Endothelial cell of umbilical vein (primary cell): ENCODE results near the gene MECP2. TPM values are rescaled to one million over a fixed set of nuclear protein-coding genes. Genes with fewer than 3 reads are reported as not detected.

Source experiments
- BruUV-seq: library from RNA; stranded (reverse); fragments of 400-500 nt; replicated peaks from 2 replicates; lab custom pipeline; 2021; lab: Mats Ljungman, UMichigan
- CTCF ChIA-PET: fragments of 300-600, 350-600 bp; sonication (Branson Sonifier 250); formaldehyde crosslinking; loops from one replicate; lab custom pipeline; 2021; ENCODE audit warnings: antibody characterized with exemption, inconsistent platforms; lab: Charles Lee
- POLR2A ChIA-PET: fragments of 300-600, 350-600 bp; sonication (Branson Sonifier 250); formaldehyde crosslinking; loops from one replicate; lab custom pipeline; 2021; ENCODE audit warnings: antibody characterized with exemption, inconsistent platforms; lab: Charles Lee
- DNase-seq: peaks from one replicate; pipeline ENCODE4 v3.0.0-alpha.2; 2011; ENCODE audit warnings: low read depth, low spot score
- FAIRE-seq: peaks from 2 replicates; lab custom pipeline; 2011; peaks lifted over from hg19 to GRCh38; lab: Jason Lieb, UNC
- H2AFZ ChIP-seq: 2 replicates; pipeline ENCODE4 v1.6.0; 2012; ENCODE audit warnings: low read depth, low read length, control low read depth, inconsistent platforms
- H3K27ac ChIP-seq: 2 replicates; pipeline ENCODE4 v1.5.1; 2011; ENCODE audit warnings: low read depth, mild to moderate bottlenecking, control low read depth, low read length, moderate library complexity; ENCODE audit not compliant: insufficient read depth
- H3K27me3 ChIP-seq, 2 experiments: 2 replicates each; pipeline versions ENCODE4 v1.6.0 to v1.6.1; 2011; ENCODE audit warnings: low read length in 2 of 2, mixed read lengths in 1 of 2; ENCODE audit not compliant: control insufficient read depth in 2 of 2, insufficient read depth in 2 of 2
- H3K36me3 ChIP-seq, 2 experiments: 2 replicates in 1 of 2; 3 replicates in 1 of 2; pipeline ENCODE4 v1.5.1; 2011; ENCODE audit warnings: low read length in 2 of 2, mild to moderate bottlenecking in 1 of 2, moderate library complexity in 1 of 2; ENCODE audit not compliant: control insufficient read depth in 2 of 2, insufficient read depth in 2 of 2; ENCODE audit errors: extremely low read depth in 1 of 2
- H3K4me1 ChIP-seq: 3 replicates; pipeline ENCODE4 v1.5.1; 2011; ENCODE audit warnings: mild to moderate bottlenecking, low read length; ENCODE audit not compliant: control insufficient read depth, insufficient read depth; ENCODE audit errors: extremely low read depth
- H3K4me2 ChIP-seq: 2 replicates; pipeline ENCODE4 v1.6.1; 2011; ENCODE audit warnings: low read length, control low read depth, mixed read lengths; ENCODE audit not compliant: insufficient read depth
- H3K4me3 ChIP-seq, 3 experiments: fragments of 200-600 bp in 1 of 3; sonication (generic), shearing (Covaris generic) in 1 of 3; replicated peaks in 1 of 3; 2 replicates each; pipeline ENCODE4 v1.5.1; 2011 to 2016; ENCODE audit warnings: control low read depth in 3 of 3, low read length in 3 of 3, mild to moderate bottlenecking in 2 of 3, inconsistent platforms in 1 of 3, low read depth in 1 of 3, moderate library complexity in 1 of 3; ENCODE audit not compliant: insufficient read depth in 1 of 3
- H3K79me2 ChIP-seq: 2 replicates; pipeline ENCODE4 v1.6.0; 2012; ENCODE audit warnings: low read length, inconsistent platforms; ENCODE audit not compliant: control insufficient read depth, insufficient read depth
- H3K9ac ChIP-seq: replicated peaks from 2 replicates; pipeline ENCODE3; 2011; ENCODE audit warnings: low read length, control low read depth; ENCODE audit not compliant: insufficient read depth; ENCODE audit errors: extremely low read depth
- H3K9me1 ChIP-seq: replicated peaks from 3 replicates; pipeline ENCODE4 v1.6.0; 2011; ENCODE audit warnings: mild to moderate bottlenecking, low read length; ENCODE audit not compliant: control insufficient read depth, insufficient read depth; ENCODE audit errors: extremely low read depth
- H3K9me3 ChIP-seq: replicated peaks from 2 replicates; pipeline ENCODE4 v1.5.1; 2012; ENCODE audit warnings: low read length, inconsistent platforms; ENCODE audit not compliant: control insufficient read depth, insufficient read depth
- H4K20me1 ChIP-seq: replicated peaks from 2 replicates; pipeline ENCODE3; 2011; ENCODE audit warnings: mild to moderate bottlenecking, low read length; ENCODE audit not compliant: control insufficient read depth, insufficient read depth; ENCODE audit errors: extremely low read depth
- EZH2 ChIP-seq: IDR thresholded peaks from 2 replicates; pipeline ENCODE4 v1.6.1; 2012; ENCODE audit warnings: borderline replicate concordance, low read depth, mild to moderate bottlenecking, moderate library complexity, low read length, inconsistent platforms; ENCODE audit not compliant: severe bottlenecking
- FOS ChIP-seq: IDR thresholded peaks from 2 replicates; pipeline ENCODE4 v1.6.1; 2011; ENCODE audit warnings: mild to moderate bottlenecking, low read length, moderate library complexity, borderline replicate concordance; ENCODE audit not compliant: insufficient read depth
- GATA2 ChIP-seq: IDR thresholded peaks from 2 replicates; pipeline ENCODE4 v1.7.0; 2011; ENCODE audit warnings: low read depth, mild to moderate bottlenecking, moderate library complexity, mixed read lengths, low read length; ENCODE audit not compliant: insufficient read length, insufficient read depth
- JUN ChIP-seq: IDR thresholded peaks from 2 replicates; pipeline ENCODE4 v1.6.1; 2011; ENCODE audit warnings: borderline replicate concordance, low read depth; ENCODE audit not compliant: insufficient read length, insufficient read depth
- MYC ChIP-seq: IDR thresholded peaks from one replicate; pipeline ENCODE4 v1.6.1; 2011; ENCODE audit warnings: mild to moderate bottlenecking, low read depth, low read length
- POLR2A ChIP-seq: IDR thresholded peaks from 2 replicates; pipeline ENCODE4 v1.6.1; 2012; ENCODE audit warnings: low read depth, mild to moderate bottlenecking, control low read depth, low read length
- POLR2AphosphoS5 ChIP-seq: IDR thresholded peaks from 2 replicates; pipeline ENCODE4 v1.6.1; 2012; ENCODE audit warnings: low read depth, mild to moderate bottlenecking, control low read depth, low read length, moderate library complexity; ENCODE audit not compliant: insufficient read depth
- dilution Hi-C: fragments of 300-500 bp; cut with MboI; formaldehyde crosslinking; loops from one replicate; pipeline ENCODE4 v1.15.0; 2019; ENCODE audit warnings: low sequenced_read_pairs; ENCODE audit not compliant: extremely low pct_ligation_motif_present
- intact Hi-C: fragments of 100-400 bp; cut with micrococcal nuclease; formaldehyde crosslinking; loops from one replicate; pipeline ENCODE4 v1.10.0; 2022
- polyA plus RNA-seq, 4 experiments: library from polyadenylated mRNA; depleted of rRNA in 3 of 4; stranded (reverse) in 3 of 4; unstranded in 1 of 4; fragments of >200 nt; gene quantifications; 2 replicates each; pipeline versions ENCODE4 v1.2.1 to v1.2.3, GENCODE V29; 2011 to 2012; ENCODE audit warnings: missing spikeins in 1 of 4
- total RNA-seq: library from RNA; stranded (reverse); gene quantifications from 2 replicates; pipeline ENCODE4 v1.2.3, GENCODE V29; 2021
- TF ChIP-seq, protein P1 (sequence below), 2 donors: IDR thresholded peaks; 1 replicate in 1 of 2; 2 replicates in 1 of 2; pipeline ENCODE4 v1.5.1; 2011; ENCODE audit warnings: low read length in 2 of 2, mild to moderate bottlenecking in 2 of 2, moderate library complexity in 2 of 2, control low read depth in 1 of 2, inconsistent platforms in 1 of 2, low read depth in 1 of 2; ENCODE audit not compliant: insufficient read depth in 1 of 2; ENCODE audit errors: extremely low read depth in 1 of 2
- TF ChIP-seq, protein P2 (sequence below): IDR thresholded peaks from 2 replicates; pipeline ENCODE4 v1.6.1; 2011; ENCODE audit not compliant: insufficient read depth, insufficient read length

Gene MECP2
- total and polyA plus RNA-seq, 2 donors (not counting 3 experiments of a cell fraction or from before 2014, with no cell fraction given): 9.0 to 45.3 TPM

DNA sequence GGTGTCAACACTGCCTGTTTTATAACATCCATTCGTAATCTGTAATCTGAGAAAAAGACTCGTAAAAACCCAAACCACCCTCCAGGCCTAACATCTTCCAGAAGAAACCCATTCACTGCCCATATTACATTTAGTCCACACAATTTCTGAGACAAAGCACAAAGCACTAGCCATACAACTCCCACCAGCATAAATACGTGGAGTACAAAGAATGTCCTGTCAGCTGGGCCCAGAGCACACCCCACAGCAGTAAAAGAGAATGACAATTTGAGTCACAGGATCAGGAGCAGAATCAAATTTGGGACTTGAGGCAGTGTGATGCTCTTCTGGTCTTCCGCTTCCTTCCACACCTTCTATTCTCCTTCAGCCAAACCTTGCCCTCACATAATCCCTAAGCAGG lies 6.8 kb downstream of the MECP2 start:
- POLR2A ChIA-PET: no interaction called here
- Histone ChIP-seq H2AFZ (no peak overlapping the region), H3K4me2 (no peak overlapping the region), H4K20me1 (peaks cover 5% of the 10 kb centered on the region), H3K9me1 (no peaks in the 10 kb centered on the region), H3K9ac (no peak overlapping the region), H3K4me3 (no peak overlapping the region), H3K36me3 (peaks cover 0 to 2% of the 10 kb centered on the region in 2 experiments), H3K79me2 (peaks cover 66% of the 10 kb centered on the region), H3K9me3 (no peaks in the 10 kb centered on the region), H3K27ac (no peak overlapping the region), H3K4me1 (peaks cover 17% of the 10 kb centered on the region), H3K27me3 (no peaks in the 10 kb centered on the region)
- TF ChIP-seq GATA2 (no peak), JUN (no peak), MYC (no peak), POLR2AphosphoS5 (no peak), FOS (no peak), EZH2 (no peak), POLR2A (no peak)
- TF ChIP-seq, protein P1, sequence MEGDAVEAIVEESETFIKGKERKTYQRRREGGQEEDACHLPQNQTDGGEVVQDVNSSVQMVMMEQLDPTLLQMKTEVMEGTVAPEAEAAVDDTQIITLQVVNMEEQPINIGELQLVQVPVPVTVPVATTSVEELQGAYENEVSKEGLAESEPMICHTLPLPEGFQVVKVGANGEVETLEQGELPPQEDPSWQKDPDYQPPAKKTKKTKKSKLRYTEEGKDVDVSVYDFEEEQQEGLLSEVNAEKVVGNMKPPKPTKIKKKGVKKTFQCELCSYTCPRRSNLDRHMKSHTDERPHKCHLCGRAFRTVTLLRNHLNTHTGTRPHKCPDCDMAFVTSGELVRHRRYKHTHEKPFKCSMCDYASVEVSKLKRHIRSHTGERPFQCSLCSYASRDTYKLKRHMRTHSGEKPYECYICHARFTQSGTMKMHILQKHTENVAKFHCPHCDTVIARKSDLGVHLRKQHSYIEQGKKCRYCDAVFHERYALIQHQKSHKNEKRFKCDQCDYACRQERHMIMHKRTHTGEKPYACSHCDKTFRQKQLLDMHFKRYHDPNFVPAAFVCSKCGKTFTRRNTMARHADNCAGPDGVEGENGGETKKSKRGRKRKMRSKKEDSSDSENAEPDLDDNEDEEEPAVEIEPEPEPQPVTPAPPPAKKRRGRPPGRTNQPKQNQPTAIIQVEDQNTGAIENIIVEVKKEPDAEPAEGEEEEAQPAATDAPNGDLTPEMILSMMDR (IDR thresholded peaks at IDR 0.05; ENCODE audit: extremely low read depth in 1 of 2, insufficient read depth in 1 of 2, low read depth in 1 of 2, low read length in 2 of 2): no peak
- TF ChIP-seq, protein P2, sequence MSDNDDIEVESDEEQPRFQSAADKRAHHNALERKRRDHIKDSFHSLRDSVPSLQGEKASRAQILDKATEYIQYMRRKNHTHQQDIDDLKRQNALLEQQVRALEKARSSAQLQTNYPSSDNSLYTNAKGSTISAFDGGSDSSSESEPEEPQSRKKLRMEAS: no peak
- intact Hi-C loops (no loop called here), dilution Hi-C loops (no loop called here)
- FAIRE-seq (no peak), DNase-seq (no peak)
- BruUV-seq: no TSS peak
- CTCF ChIA-PET: no interaction called here
